Activated CD8-positive, alpha-beta T cell treated with anti-CD3 and anti-CD28 coated beads, Interleukin-2, amount 10 ng/mL, durations not matched to agents 7 days and 5 days (primary cell): ENCODE measurements around the gene FILIP1. TPM values are rescaled to one million over a fixed set of nuclear protein-coding genes. Genes with fewer than 3 reads are reported as not detected.

Experiments
- microRNA-seq: library from miRNA; unstranded; fragments of <30 nt; microRNA quantifications from one replicate; pipeline ENCODE4 v1.2.0, GENCODE V29; 2022
- total RNA-seq, 2 experiments: library from RNA; stranded (reverse); gene quantifications; one replicate each; pipeline ENCODE4 v1.2.3, GENCODE V29; 2021

The FILIP1 gene
- total RNA-seq, 2 experiments from 2014 or later: not detected

Small RNA genes lying within 50 kb of the gene (microRNA-seq; reads per million reads assigned to microRNA genes)
- not detected for gene MIR4463

Other genes with a start within 250 kb of the FILIP1 start
- gene COX7A2, start 250.0 kb downstream of the FILIP1 start, total RNA-seq: 100 to 1,000 TPM; 430 to 441 TPM
- gene TMEM30A, start 209.0 kb downstream of the FILIP1 start, total RNA-seq: 10 to 100 TPM; 50.2 to 56.4 TPM
- gene SENP6, start 108.1 kb upstream of the FILIP1 start, total RNA-seq: 10 to 100 TPM; 66.2 to 68.9 TPM